ENCODE data around the gene RTN3.
"Not testable (repeated sequence)": the region's sequence is repeated elsewhere in the genome, so short reads cannot be mapped to it uniquely, and the experiment has no call there.

RTN3 gene

DNA sequence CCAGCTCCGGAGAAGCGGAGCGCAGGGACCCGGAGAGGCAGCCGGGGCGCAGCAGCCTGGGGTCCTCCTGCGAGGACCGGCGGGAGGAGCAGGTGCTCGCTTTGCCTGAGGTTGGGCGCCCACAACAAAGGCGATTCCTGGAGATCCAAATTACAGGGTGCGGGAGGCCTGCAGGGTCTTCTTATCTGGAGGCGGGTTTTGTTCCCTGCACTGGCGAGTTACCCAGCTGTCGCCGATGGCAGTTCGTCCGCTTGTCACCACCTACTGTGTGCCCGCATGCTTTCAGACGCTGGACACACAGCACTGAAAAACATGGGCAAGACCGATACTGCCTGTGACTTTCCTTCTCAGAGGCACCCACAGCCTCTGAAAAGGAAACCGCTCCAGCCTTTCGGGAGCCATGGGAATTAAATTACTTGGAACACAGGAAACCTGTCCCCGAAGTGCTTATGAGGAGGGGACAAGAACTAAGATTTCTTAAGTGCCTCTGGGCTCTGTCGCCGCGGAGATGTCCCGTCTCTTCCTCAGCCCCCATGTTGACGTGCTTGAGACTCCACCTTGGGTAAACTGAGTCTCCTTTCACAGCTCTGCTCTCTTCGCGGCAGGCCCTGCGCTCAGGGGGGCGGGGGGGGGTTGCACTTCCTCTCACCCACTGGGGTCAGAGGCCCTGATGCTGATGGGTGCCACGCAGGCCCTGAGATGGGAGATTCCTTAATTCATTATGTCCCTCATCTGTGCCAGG lies 88.6 kb downstream of the RTN3 start:
- no peak for DNase-seq

DNA sequence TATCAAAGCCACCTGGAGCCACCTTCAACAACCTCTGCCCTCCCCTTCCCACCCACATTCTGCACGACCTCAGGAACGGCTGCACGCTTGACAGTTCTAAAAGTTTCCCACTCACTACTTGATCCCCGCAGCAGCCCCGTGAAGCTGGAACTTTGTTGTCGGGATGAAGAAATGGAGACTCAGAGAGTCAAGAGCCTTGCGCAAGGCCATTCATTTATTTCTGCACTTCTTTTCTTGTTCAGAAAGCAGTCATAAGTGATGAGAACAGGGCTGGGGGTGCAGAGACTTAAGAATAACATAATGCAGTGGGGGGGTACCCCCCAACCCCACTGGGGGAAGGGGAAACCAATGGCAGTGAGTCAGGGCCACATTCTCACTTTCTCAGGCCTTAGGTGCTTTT lies 89.5 kb downstream of the RTN3 start:
- DNase-seq = no peak

DNA sequence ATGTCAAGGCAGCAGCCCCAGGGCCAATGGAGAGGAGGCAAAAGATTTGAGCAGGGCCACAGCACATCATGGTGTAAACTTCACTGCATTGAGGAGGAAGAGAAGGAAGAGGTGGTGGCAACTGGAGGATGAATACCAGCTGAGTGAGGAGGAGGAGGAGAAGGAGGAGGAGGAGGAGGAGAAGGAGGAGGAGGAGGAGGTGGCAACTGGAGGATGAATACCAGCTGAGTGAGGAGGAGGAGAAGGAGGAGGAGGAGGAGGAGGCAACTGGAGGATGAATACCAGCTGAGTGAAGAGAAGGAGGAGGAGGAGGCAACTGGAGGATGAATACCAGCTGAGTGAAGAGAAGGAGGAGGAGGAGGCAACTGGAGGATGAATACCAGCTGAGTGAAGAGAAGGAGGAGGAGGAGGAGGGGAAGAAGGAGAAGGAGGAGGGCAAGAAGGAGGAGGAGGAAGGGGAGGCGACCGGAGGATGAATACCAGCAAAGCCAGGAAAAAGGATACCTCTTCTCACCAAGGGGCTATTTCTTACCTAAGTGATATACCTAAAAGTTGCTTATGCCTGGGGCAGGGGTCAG lies 90.5 kb downstream of the RTN3 start:
- not testable (repeated sequence) for DNase-seq

DNA sequence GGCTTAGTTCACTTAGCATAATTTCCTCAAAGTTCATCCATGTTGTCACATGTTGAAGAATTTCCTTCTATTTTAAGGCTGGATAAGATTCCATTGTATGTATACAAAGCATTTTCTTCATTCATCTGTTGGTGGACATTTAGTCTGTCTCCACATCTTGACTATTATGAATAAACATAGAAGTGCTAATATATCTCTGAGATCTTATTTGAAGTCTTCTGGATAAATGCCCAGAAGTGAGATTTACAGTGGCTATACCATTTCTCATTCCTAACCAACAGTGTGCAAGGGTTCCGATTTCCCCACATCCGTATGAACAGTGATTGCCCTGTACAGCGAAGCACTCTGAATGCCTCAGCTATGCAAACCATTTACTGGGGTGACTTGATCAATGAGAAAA lies 93.9 kb downstream of the RTN3 start:
- no peak for DNase-seq

DNA sequence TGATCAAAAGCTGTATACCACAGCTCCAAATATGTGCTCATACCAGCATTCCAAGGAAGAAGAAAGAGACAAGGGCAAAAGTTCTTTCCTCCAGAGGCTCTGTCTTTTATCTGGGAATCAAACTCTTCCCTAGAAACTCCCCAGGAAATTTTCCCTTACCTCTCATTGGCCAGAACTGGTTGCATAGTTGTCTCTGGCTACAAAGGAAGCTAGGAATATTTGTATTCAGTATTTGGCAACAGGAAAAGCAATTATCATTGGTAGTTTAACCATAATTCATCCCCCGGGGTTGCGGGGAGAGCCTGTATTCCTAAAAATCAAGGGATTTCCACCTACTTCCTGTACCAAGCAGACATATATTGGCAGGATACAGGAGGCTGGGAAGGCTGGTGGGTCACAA lies 97.7 kb downstream of the RTN3 start:
- DNase-seq = no peak

DNA sequence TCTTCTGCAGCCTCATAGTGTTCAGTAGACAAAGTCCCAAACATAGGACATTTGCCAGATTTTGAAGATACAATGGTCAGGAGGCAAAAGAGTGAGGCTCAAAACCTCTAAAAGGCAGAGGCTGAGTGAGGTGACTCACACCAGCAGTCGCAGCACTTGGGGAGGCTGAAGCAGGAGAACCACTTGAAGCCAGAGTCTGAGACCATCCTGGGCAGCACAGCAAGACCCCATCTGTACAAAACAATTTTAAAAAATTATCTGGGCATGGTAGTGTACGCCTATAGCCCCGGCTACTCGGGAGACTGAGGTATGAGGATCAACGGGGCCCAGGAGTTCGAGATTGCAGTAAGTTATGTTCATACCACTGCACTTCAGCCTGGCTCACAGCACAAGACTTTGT lies 101.4 kb downstream of the RTN3 start:
- DNase-seq = no peak

DNA sequence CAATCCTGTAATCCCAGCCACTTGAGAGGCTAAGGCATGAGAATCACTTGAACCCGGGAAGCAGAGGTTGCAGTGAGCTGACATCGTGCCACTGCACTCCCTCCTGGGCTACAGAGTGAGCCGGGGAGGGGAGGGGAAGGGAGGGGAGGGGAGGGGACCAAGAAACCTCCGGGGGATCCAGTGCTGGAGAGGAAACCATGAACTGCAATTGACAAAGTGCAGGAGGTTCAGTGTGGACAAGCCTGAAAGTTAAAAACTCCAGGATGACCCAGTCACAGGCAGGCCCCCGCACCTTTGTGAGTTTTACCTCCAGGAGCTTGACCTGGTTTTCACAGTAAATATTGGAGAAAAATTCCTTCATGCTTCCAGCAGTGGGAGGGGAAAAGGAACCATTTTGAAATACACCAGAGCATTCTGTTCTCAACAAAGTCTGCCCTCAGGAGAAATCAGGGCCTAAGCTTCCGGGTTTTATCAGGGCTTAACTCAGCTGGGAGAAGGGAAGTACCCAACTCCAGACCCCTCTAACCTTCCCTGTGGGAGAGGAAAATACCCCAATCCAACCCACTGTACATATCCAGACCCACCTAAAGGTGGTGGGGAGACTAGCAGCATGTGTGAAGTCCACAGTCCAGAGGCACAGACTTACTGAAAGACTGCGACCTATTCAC lies 102.8 kb downstream of the RTN3 start:
- no peak for DNase-seq

DNA sequence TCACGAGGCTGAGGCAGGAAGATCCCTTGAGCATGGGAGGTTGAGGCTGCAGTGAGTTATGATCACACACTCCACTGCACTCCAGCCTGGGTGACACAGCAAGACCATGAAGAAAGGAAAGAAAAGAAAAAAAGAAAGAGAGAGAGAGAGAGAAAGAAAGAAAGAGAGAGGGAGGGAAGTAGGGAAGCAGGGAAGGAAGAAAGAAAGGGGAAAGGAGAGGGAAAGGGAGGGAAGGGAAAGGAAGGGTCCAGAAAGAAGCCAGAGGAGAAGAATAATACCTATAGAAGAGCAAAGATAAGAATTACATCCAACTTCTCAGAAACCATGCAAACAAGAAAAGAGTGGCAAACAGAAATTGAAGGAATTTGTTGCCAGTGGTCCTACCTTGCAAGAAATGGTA lies 104.5 kb downstream of the RTN3 start:
- DNase-seq = no peak

DNA sequence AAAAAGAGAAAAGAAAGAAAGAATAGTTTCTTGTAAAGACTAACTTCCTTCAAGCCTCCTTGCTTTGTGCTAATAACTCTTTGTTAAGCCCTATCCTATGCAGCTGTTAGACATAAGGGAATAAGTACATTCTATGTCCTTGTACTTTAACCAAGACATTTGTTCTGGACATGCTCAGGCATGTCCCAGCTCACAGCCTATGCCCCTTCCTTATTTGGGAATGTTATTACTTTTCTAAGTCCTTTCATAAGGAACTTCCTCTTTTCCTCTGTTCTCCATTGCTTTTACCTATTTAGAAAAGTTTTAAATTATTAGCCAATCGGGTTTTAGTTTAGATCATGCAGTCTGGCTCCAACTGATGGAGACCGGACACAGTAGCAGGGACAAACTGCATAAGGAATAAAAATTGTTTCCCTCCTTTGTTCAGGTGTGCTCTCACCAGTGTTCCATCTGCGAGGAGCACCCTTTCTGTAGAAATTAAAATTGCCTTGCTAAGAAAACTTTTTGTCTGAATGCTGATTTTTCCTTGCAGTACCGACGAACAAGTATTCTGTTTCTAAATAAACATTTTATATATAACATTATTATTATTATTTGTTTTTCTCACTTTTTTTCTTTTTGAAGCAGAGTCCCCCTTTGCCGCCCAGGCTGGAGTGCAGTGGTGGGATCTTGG lies 110.3 kb downstream of the RTN3 start:
- no peak for DNase-seq

DNA sequence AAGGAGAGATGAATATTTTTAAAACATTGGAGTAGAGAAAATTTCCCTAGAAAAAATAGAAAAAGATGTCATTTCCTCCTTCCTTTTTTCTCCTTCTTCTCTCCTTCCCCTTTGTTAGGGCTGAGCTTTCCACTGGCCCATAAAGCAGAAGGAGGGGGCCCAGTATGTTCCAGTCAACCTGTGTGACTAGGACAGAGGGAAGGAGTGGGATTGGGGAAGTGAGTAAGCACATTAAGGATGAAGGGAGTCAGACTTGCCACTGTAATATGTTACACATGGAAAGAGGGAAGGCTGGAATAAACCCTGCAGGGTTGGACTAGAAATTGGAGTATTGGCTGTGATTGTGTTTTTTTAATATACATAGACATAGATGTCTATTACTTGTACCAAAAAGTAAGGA lies 111.9 kb downstream of the RTN3 start:
- no peak for DNase-seq

DNA sequence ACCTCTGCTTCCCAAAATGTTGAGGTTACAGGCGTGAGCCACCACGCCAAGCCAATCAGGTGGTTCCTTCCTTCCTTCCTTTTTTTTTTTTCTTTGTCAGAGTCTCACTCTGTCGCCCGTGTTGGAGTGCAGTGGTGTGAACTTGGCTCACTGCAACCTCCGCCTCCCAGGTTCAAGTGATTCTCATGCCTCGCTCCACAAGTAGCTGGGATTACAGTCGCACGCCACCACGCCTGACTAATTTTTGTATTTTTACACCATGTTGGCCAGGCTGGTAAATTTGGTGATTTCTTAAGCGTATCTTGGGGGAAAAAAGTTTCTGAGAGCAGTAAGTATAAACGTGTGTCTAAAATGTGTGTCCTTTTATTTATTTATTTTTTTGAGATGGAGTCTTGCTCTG lies 113.8 kb downstream of the RTN3 start:
- DNase-seq = no peak

DNA sequence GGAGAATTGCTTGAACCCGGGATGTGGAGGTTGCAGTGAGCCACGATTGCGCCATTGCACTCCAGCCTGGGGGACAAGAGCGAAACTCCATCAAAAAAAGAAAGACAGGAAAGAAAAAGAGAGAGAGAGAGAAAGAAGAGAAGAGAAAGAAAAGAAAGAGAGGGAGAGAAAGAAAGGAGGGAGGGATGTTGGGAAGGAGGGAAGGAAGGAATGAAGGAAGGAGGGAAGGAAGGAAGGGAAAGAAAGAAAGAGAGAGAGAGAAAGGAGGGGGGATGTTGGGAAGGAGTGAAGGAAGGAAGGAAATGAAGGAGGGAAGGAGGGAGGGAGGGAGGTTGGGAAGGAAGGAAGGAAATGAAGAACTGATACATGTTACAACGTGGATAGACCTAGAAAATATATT lies 119.6 kb downstream of the RTN3 start:
- no peak for DNase-seq

DNA sequence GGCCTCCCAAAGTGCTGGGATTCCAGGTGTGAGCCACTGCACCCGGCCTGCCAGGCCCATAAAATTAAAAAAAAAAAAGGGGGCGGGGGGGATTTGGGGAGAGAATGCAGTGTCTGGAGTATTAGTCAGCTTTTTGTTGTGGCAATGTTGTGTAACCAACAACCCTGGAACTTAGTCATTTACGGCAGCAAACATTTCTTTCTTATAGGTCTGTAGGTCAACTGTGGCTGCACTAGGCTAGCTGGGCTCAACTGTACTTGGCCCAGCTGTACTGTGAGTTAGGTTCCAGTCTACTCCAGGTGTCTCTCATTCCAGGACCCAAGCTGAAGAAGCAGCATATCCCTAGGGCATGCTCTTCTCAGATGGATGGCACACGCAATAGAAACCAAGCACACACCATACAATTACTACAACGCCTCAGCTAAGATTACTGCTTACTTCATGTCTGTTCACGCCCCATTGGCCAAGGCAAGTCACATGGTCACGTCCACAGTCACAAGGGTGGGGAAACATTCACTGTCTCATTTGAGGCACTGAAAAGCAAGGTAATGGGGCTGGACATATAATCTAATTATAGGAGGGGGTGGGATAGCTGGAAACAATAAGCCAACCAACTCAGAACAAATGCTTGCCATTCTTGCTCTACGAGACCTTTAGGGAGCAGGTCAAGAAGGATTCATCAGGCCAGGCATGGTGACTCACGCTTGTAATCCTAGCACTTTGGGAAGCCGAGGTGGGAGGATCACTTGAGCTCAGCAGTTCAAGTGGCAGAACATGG lies 121.5 kb downstream of the RTN3 start:
- DNase-seq = no peak

DNA sequence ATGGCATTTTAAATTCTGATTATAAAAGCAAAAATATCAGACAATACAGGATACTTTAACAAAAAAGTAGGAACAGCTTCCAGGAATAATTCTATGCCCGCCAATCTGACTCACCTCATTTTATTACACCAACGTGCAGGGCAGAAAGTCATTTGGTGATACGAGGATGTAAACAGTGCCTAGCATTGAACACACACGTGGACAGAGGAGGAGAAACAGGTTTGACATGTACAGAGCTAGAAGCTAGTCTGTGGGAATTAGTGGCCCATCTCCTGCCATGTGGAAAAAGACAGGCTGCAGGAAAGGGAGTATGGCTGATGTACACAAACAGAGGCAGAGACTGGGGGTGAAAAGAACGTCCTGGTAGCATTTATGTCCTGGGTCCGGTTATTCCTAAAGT lies 123.0 kb downstream of the RTN3 start:
- no peak for DNase-seq

DNA sequence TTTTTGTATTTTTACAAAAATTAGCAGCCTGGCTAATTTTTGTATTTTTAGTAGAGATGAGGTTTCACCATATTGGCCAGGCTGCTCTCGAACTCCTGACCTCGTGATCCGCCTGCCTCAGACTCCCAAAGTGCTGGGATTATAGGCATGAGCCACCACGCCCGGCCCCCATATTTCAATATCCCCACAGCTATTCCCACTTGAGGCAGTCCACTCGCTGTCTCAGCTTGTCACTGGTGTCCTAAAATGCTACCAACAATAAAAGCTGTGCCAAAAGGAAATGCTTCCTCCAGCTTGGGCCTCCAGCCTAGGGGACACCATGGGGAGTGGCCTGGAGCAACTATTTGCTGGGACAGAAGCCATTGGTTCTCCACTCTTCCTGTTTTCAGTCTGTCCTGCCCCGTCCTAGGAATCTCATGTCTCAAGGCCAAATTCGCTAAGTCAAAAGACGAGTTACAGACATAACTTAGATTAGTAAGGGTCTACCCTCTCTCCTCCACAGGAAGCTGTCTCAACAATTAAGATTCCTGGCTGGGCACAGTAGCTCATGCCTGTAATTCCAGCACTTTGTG lies 124.6 kb downstream of the RTN3 start:
- DNase-seq = no peak

Data from NCI-H1694 treated with DMSO at 0.1 percent for 48 hours (cell line).